Measurements from ENCODE around the gene TOR2A.
"Not testable (repeated sequence)": the region's sequence is repeated elsewhere in the genome, so short reads cannot be mapped to it uniquely, and the experiment has no call there.

Gene TOR2A

GRCh38 chr9:127768698-127769097 is 33.6 kb upstream of the TOR2A start:
- no peak for DNase-seq (ENCODE audit: low spot score)

GRCh38 chr9:127767909-127768331 is 32.8 kb upstream of the TOR2A start:
- no peak for DNase-seq (ENCODE audit: low spot score)

GRCh38 chr9:127767410-127767809 is 32.3 kb upstream of the TOR2A start:
- DNase-seq (ENCODE audit: low spot score), result no peak

- DNase-seq (ENCODE audit: low spot score), result no peak
Measured at GRCh38 chr9:127765418-127765817, 30.3 kb upstream of the TOR2A start.

GRCh38 chr9:127763918-127764384 is 28.9 kb upstream of the TOR2A start:
- DNase-seq (ENCODE audit: low spot score), result peak; percentile 47

- DNase-seq (ENCODE audit: low spot score), result peak; percentile 21
Measured at GRCh38 chr9:127762111-127762676, 27.1 kb upstream of the TOR2A start.

- DNase-seq (ENCODE audit: low spot score), result peak; percentile 29
Measured at GRCh38 chr9:127761491-127761956, 26.4 kb upstream of the TOR2A start.

- DNase-seq (ENCODE audit: low spot score), result no peak
Measured at GRCh38 chr9:127761061-127761460, 26.0 kb upstream of the TOR2A start.

GRCh38 chr9:127758843-127759242 is 23.7 kb upstream of the TOR2A start:
- DNase-seq (ENCODE audit: low spot score), result no peak

- DNase-seq (ENCODE audit: low spot score), result not testable (repeated sequence)
Measured at GRCh38 chr9:127756776-127757175, 21.7 kb upstream of the TOR2A start.

- no peak for DNase-seq (ENCODE audit: low spot score)
Measured at GRCh38 chr9:127756233-127756632, 21.1 kb upstream of the TOR2A start.

- DNase-seq (ENCODE audit: low spot score), result peak; percentile 89
Measured at GRCh38 chr9:127755061-127756060, 20.3 kb upstream of the TOR2A start.

GRCh38 chr9:127754099-127755060 is 19.3 kb upstream of the TOR2A start:
- peak; percentile 94 for DNase-seq (ENCODE audit: low spot score)

- no peak for DNase-seq (ENCODE audit: low spot score)
Measured at GRCh38 chr9:127753622-127754021, 18.5 kb upstream of the TOR2A start.

- no peak for DNase-seq (ENCODE audit: low spot score)
Measured at GRCh38 chr9:127753148-127753547, 18.1 kb upstream of the TOR2A start.

GRCh38 chr9:127751269-127752054 is 16.4 kb upstream of the TOR2A start:
- DNase-seq (ENCODE audit: low spot score), result peak; percentile 72

GRCh38 chr9:127749090-127749787 is 14.1 kb upstream of the TOR2A start:
- DNase-seq (ENCODE audit: low spot score), result no peak

GRCh38 chr9:127746959-127747569 is 12.0 kb upstream of the TOR2A start:
- DNase-seq (ENCODE audit: low spot score), result no peak

GRCh38 chr9:127744398-127745110 is 9.5 kb upstream of the TOR2A start:
- no peak for DNase-seq (ENCODE audit: low spot score)
